ENCODE data around the gene CLGN. TPM values are rescaled to one million over a fixed set of nuclear protein-coding genes. Genes with fewer than 3 reads are reported as not detected.
"Not testable (repeated sequence)": the region's sequence is repeated elsewhere in the genome, so short reads cannot be mapped to it uniquely, and the experiment has no call there.

The CLGN gene
- total RNA-seq, 5 donors from 2014 or later (not counting 1 experiment from before 2014, with no cell fraction given), result 0.38 TPM; not detected in 4

GRCh38 chr4:140450352-140450751, 22.9 kb upstream of the CLGN start:
- DNase-seq (no peak), ATAC-seq (replicated peaks in 1 of 4) (no peak)
- no peaks in the 10 kb centered on the region for H3K9me3 Mint-ChIP-seq
- Histone ChIP-seq H3K27ac (ENCODE audit: low read length) (no peak overlapping the region), H3K4me3 (ENCODE audit: control insufficient read depth in 1 of 2, extremely low read depth in 1 of 2, low read length in 1 of 2) (no peak overlapping the region), H3K4me1 (ENCODE audit: control insufficient read depth in 1 of 2, extremely low read depth in 1 of 2, insufficient read depth in 2 of 2, low read length in 2 of 2) (no peaks in the 10 kb centered on the region), H3K9me3 (no peaks in the 10 kb centered on the region), H3K27me3 (replicated peaks in 1 of 2; ENCODE audit: control insufficient read depth in 2 of 2, extremely low read depth in 1 of 2, insufficient read depth in 2 of 2, low read length in 1 of 2) (no peaks in the 10 kb centered on the region), H3K36me3 (ENCODE audit: control insufficient read depth in 2 of 2, extremely low read depth in 1 of 2, insufficient read depth in 1 of 2, low read length in 1 of 2) (no peaks in the 10 kb centered on the region)
- H3K27ac Mint-ChIP-seq, result no peak overlapping the region
- H3K4me1 Mint-ChIP-seq, result no peaks in the 10 kb centered on the region
- H3K36me3 Mint-ChIP-seq, result no peaks in the 10 kb centered on the region
- no peak overlapping the region for H3K4me3 Mint-ChIP-seq
- POLR2A ChIA-PET, result no interaction called here
- no CpG with 5 or more reads among the region's 3 CpGs for WGBS (ENCODE audit: insufficient coverage)
- peaks cover 8 to 20% of the 10 kb centered on the region in 2 donors for H3K27me3 Mint-ChIP-seq
- CTCF ChIA-PET, result no interaction called here

DNA sequence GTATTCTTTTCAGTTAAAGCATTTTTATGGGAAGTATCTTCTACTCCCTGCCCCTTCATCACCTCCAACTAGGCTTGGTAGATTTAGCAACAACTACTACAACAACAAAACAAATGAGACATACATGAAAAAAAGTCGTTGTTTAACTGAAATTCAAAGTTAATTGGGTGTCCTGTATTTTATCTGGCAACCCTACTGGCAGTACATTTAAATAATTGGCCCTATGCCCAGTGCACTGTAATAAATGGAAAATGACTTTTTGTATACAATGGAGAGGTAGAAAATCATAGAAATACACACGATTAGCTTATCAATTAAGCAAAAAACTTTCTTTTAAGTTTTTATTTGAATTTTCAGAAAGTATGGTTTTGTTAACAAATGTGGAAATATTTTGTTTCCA, 21.4 kb upstream of the CLGN start:
- Mint-ChIP-seq H3K4me3 (no peak overlapping the region), H3K27me3 (peaks cover 8 to 15% of the 10 kb centered on the region in 2 donors), H3K27ac (no peak overlapping the region), H3K36me3 (no peaks in the 10 kb centered on the region), H3K4me1 (no peaks in the 10 kb centered on the region), H3K9me3 (no peaks in the 10 kb centered on the region)
- CTCF ChIA-PET, result no interaction called here
- Histone ChIP-seq H3K36me3 (ENCODE audit: control insufficient read depth in 2 of 2, extremely low read depth in 1 of 2, insufficient read depth in 1 of 2, low read length in 1 of 2) (no peaks in the 10 kb centered on the region), H3K27ac (ENCODE audit: low read length) (no peak overlapping the region), H3K4me1 (ENCODE audit: control insufficient read depth in 1 of 2, extremely low read depth in 1 of 2, insufficient read depth in 2 of 2, low read length in 2 of 2) (no peaks in the 10 kb centered on the region), H3K4me3 (ENCODE audit: control insufficient read depth in 1 of 2, extremely low read depth in 1 of 2, low read length in 1 of 2) (no peak overlapping the region), H3K9me3 (no peaks in the 10 kb centered on the region), H3K27me3 (replicated peaks in 1 of 2; ENCODE audit: control insufficient read depth in 2 of 2, extremely low read depth in 1 of 2, insufficient read depth in 2 of 2, low read length in 1 of 2) (no peaks in the 10 kb centered on the region)
- WGBS (ENCODE audit: insufficient coverage), result no CpG with 5 or more reads among the region's 2 CpGs
- POLR2A ChIA-PET, result interaction anchor here in 1 of 2 donors (0.7 kb wide), 1 partner anchor 1864 kb away, joined by 5 read pairs; no protein-coding TSS in a partner anchor
- DNase-seq (no peak), ATAC-seq (replicated peaks in 1 of 4) (no peak)

GRCh38 chr4:140448162-140448561, 20.7 kb upstream of the CLGN start:
- Mint-ChIP-seq H3K36me3 (no peaks in the 10 kb centered on the region), H3K27me3 (peaks cover 8 to 15% of the 10 kb centered on the region in 2 donors), H3K4me1 (no peaks in the 10 kb centered on the region), H3K4me3 (no peak overlapping the region), H3K27ac (no peak overlapping the region), H3K9me3 (no peaks in the 10 kb centered on the region)
- no peaks in the 10 kb centered on the region for H3K9me3 ChIP-seq
- H3K4me1 ChIP-seq (ENCODE audit: control insufficient read depth in 1 of 2, extremely low read depth in 1 of 2, insufficient read depth in 2 of 2, low read length in 2 of 2), result no peaks in the 10 kb centered on the region
- ChIA-PET CTCF (no interaction called here), POLR2A (interaction anchor here in 1 of 2 donors (0.7 kb wide), 1 partner anchor 1863 kb away, joined by 5 read pairs; no protein-coding TSS in a partner anchor)
- WGBS (ENCODE audit: insufficient coverage), result 70% methylated on average over 2 of the region's 3 CpGs
- DNase-seq (no peak), ATAC-seq (replicated peaks in 1 of 4) (no peak)
- H3K27me3 ChIP-seq (replicated peaks in 1 of 2; ENCODE audit: control insufficient read depth in 2 of 2, extremely low read depth in 1 of 2, insufficient read depth in 2 of 2, low read length in 1 of 2), result no peaks in the 10 kb centered on the region
- no peaks in the 10 kb centered on the region for H3K36me3 ChIP-seq (ENCODE audit: control insufficient read depth in 2 of 2, extremely low read depth in 1 of 2, insufficient read depth in 1 of 2, low read length in 1 of 2)
- H3K4me3 ChIP-seq (ENCODE audit: control insufficient read depth in 1 of 2, extremely low read depth in 1 of 2, low read length in 1 of 2), result no peak overlapping the region
- no peak overlapping the region for H3K27ac ChIP-seq (ENCODE audit: low read length)

DNA sequence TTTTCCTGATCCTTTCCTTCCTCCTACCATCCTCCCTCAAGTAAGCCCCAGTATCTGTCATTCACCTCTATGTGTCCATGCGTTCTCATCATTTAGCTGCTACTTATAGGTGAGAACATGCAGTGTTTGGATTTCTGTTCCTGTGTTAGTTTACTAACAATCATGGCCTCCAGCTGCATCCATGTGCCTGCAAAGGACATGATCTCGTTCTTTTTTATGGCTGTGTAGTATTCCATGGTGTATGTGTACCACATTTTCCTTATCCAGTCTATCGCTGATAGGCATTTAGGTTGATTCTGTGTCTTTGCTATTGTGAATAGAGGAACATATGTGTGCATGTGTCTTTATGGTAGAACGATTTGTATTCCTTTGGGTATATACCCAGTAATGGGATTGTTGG, 16.9 kb upstream of the CLGN start:
- WGBS (ENCODE audit: insufficient coverage), result 100% methylated on average over 1 of the region's 4 CpGs
- POLR2A ChIA-PET; H3K4me3 Mint-ChIP-seq; CTCF ChIA-PET; H3K4me1 Mint-ChIP-seq; H3K27me3 ChIP-seq (replicated peaks in 1 of 2; ENCODE audit: control insufficient read depth in 2 of 2, extremely low read depth in 1 of 2, insufficient read depth in 2 of 2, low read length in 1 of 2); H3K4me3 ChIP-seq (ENCODE audit: control insufficient read depth in 1 of 2, extremely low read depth in 1 of 2, low read length in 1 of 2); H3K36me3 ChIP-seq (ENCODE audit: control insufficient read depth in 2 of 2, extremely low read depth in 1 of 2, insufficient read depth in 1 of 2, low read length in 1 of 2); H3K4me1 ChIP-seq (ENCODE audit: control insufficient read depth in 1 of 2, extremely low read depth in 1 of 2, insufficient read depth in 2 of 2, low read length in 2 of 2); H3K27ac ChIP-seq (ENCODE audit: low read length); H3K27ac Mint-ChIP-seq; H3K9me3 ChIP-seq; H3K36me3 Mint-ChIP-seq; ATAC-seq (replicated peaks in 1 of 4); H3K9me3 Mint-ChIP-seq; DNase-seq: not testable (repeated sequence)
- H3K27me3 Mint-ChIP-seq, result peaks cover 4 to 17% of the 10 kb centered on the region in 2 donors

DNA sequence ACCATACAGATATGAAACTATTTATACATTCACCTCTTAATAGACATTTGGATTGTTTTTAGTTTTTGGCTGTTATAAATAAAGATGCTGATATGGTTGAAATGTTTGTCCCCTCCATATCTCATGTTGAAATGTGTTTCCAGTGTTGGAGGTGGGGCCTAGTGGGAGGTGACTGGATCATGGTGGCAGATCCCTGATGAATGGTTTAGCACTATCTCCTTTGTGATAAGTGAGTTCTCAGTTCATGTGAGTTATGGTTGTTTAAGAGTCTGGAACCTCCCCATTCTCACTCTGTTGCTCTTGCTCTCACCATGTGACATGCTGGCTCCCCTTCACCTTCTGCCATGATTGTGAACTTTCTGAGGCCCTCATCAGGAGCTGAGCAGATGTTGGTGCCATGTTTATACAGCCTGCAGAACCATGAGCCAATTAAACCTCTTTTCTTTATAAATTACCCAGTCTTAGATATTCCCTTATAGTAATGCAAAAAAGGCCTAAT, 12.2 kb upstream of the CLGN start:
- H3K4me3 Mint-ChIP-seq, result no peak overlapping the region
- POLR2A ChIA-PET, result no interaction called here
- H3K4me3 ChIP-seq (ENCODE audit: control insufficient read depth in 1 of 2, extremely low read depth in 1 of 2, low read length in 1 of 2), result no peak overlapping the region
- no peaks in the 10 kb centered on the region for H3K4me1 ChIP-seq (ENCODE audit: control insufficient read depth in 1 of 2, extremely low read depth in 1 of 2, insufficient read depth in 2 of 2, low read length in 2 of 2)
- H3K27me3 Mint-ChIP-seq, result peaks cover 2 to 4% of the 10 kb centered on the region in 2 donors
- DNase-seq, result no peak
- H3K9me3 ChIP-seq, result no peaks in the 10 kb centered on the region
- H3K36me3 Mint-ChIP-seq, result no peaks in the 10 kb centered on the region
- no peaks in the 10 kb centered on the region for H3K9me3 Mint-ChIP-seq
- ATAC-seq (replicated peaks in 1 of 4), result no peak
- no peak overlapping the region for H3K27ac Mint-ChIP-seq
- H3K36me3 ChIP-seq (ENCODE audit: control insufficient read depth in 2 of 2, extremely low read depth in 1 of 2, insufficient read depth in 1 of 2, low read length in 1 of 2), result no peaks in the 10 kb centered on the region
- H3K27me3 ChIP-seq (replicated peaks in 1 of 2; ENCODE audit: control insufficient read depth in 2 of 2, extremely low read depth in 1 of 2, insufficient read depth in 2 of 2, low read length in 1 of 2), result no peaks in the 10 kb centered on the region
- CTCF ChIA-PET, result no interaction called here
- H3K4me1 Mint-ChIP-seq, result no peaks in the 10 kb centered on the region
- no peak overlapping the region for H3K27ac ChIP-seq (ENCODE audit: low read length)

DNA sequence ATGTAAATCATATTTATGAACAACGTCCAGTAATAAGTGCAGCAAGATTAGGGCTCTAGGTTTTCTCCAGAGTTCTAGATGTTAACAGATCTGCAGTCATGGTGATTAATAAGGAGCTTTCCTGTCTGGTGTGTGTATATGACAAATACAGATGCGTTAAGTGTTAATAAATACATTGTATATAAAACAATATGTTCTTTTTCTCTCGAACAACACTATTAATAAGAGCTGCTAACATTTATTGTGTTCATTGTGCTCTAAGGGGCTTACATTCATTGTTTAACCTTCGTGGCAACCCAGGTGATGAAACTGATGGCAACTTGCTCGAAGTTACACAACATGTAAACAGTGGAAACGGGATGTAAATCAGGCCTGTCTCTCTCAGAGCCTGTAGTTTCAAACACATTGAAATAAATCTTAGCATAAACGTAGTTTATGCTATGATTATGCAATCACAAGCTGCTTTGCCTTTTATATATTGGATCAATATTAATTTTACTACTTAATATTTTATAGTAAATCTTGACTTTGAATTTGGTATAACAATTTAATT, 547 bp upstream of the CLGN start:
- Mint-ChIP-seq H3K9me3 (no peaks in the 10 kb centered on the region), H3K27me3 (peaks cover 45 to 55% of the 10 kb centered on the region in 2 donors), H3K4me3 (peak overlapping the region; percentile 71 to 82 (median 74)), H3K36me3 (no peaks in the 10 kb centered on the region), H3K27ac (peak overlapping the region in 1 of 2 donors; percentile 45), H3K4me1 (peaks cover 11 to 13% (median 11%) of the 10 kb centered on the region in 3 donors)
- Histone ChIP-seq H3K36me3 (ENCODE audit: control insufficient read depth in 2 of 2, extremely low read depth in 1 of 2, insufficient read depth in 1 of 2, low read length in 1 of 2) (no peaks in the 10 kb centered on the region), H3K4me3 (ENCODE audit: control insufficient read depth in 1 of 2, extremely low read depth in 1 of 2, low read length in 1 of 2) (peak overlapping the region; percentile 47 to 88), H3K27ac (ENCODE audit: low read length) (no peak overlapping the region), H3K9me3 (no peaks in the 10 kb centered on the region), H3K4me1 (ENCODE audit: control insufficient read depth in 1 of 2, extremely low read depth in 1 of 2, insufficient read depth in 2 of 2, low read length in 2 of 2) (peaks cover 2 to 11% of the 10 kb centered on the region in 2 experiments), H3K27me3 (replicated peaks in 1 of 2; ENCODE audit: control insufficient read depth in 2 of 2, extremely low read depth in 1 of 2, insufficient read depth in 2 of 2, low read length in 1 of 2) (peaks cover 0 to 25% of the 10 kb centered on the region in 2 experiments)
- CTCF ChIA-PET, result interaction anchor here in 1 of 2 donors (0.6 to 1.0 kb wide), 2 partner anchors 8 to 68 kb away, joined by 3 to 4 read pairs; no protein-coding TSS in a partner anchor
- ATAC-seq (replicated peaks in 1 of 4) (no peak), DNase-seq (no peak)
- WGBS (ENCODE audit: insufficient coverage), result 40% methylated on average over 1 of the region's 7 CpGs
- POLR2A ChIA-PET, result interaction anchor here in 1 of 2 donors (0.6 kb wide), 1 partner anchor 21 kb away, joined by 3 read pairs; no protein-coding TSS in a partner anchor

Measured in T-cell (primary cell).